HepG2 (cell line): Measurements from ENCODE around the gene PPP1CB. TPM values are rescaled to one million over a fixed set of nuclear protein-coding genes. Genes with fewer than 3 reads are reported as not detected.
A peak's percentile ranks its signal among the peaks of the same experiment; 100 is the strongest.

Experiments used
- FOSL1 ChIP-seq: sonication (generic); formaldehyde crosslinking; IDR thresholded peaks from 2 replicates; pipeline ENCODE4 v1.9.0; 2021; ENCODE audit warnings: missing genetic modification reagents, borderline replicate concordance
- HOXA3 ChIP-seq: sonication (generic); formaldehyde crosslinking; IDR thresholded peaks from 2 replicates; pipeline ENCODE4 v1.5.0; 2020; ENCODE audit warnings: missing genetic modification reagents
- KDM4B ChIP-seq: sonication (generic); formaldehyde crosslinking; IDR thresholded peaks from 2 replicates; pipeline ENCODE4 v1.4.0; 2020; ENCODE audit warnings: missing genetic modification reagents
- MATR3 ChIP-seq: sonication (generic); formaldehyde crosslinking; IDR thresholded peaks from 2 replicates; pipeline ENCODE4 v1.4.0; 2020; ENCODE audit warnings: missing genetic modification reagents
- MAZ ChIP-seq, 2 experiments: sonication (generic) in 1 of 2; formaldehyde crosslinking in 1 of 2; IDR thresholded peaks; 2 replicates each; pipeline versions ENCODE4 v1.5.0 to v1.6.1; 2012 to 2020; ENCODE audit warnings: low read depth in 2 of 2, mild to moderate bottlenecking in 2 of 2, borderline replicate concordance in 1 of 2, improper control_type of control experiment in 1 of 2, low read length in 1 of 2, missing genetic modification reagents in 1 of 2, moderate library complexity in 1 of 2
- NPAS2 ChIP-seq: sonication (generic); formaldehyde crosslinking; IDR thresholded peaks from 2 replicates; pipeline ENCODE4 v1.8.0; 2022; ENCODE audit warnings: mild to moderate bottlenecking, missing genetic modification reagents, borderline replicate concordance
- RELA ChIP-seq: sonication (generic); formaldehyde crosslinking; IDR thresholded peaks from 2 replicates; pipeline ENCODE4 v1.4.0; 2020; ENCODE audit warnings: missing genetic modification reagents
- SP5 ChIP-seq: IDR thresholded peaks from 2 replicates; pipeline ENCODE4 v1.6.1; 2016; ENCODE audit warnings: low read depth, borderline replicate concordance
- SRSF4 ChIP-seq: fragments of 200-400 bp; formaldehyde crosslinking; IDR thresholded peaks from one replicate; pipeline ENCODE4 v1.6.1; 2018; ENCODE audit warnings: mild to moderate bottlenecking, low read depth, low read length, moderate library complexity; ENCODE audit not compliant: poor library complexity, severe bottlenecking
- TEAD2 ChIP-seq: sonication (generic); formaldehyde crosslinking; IDR thresholded peaks from 2 replicates; pipeline ENCODE4 v1.9.0; 2021; ENCODE audit warnings: missing genetic modification reagents
- ZBTB1 ChIP-seq: sonication (generic); formaldehyde crosslinking; IDR thresholded peaks from 2 replicates; pipeline ENCODE4 v1.4.0; 2020; ENCODE audit warnings: missing genetic modification reagents, borderline replicate concordance
- ZFYVE20 ChIP-seq: sonication (generic); formaldehyde crosslinking; IDR thresholded peaks from 2 replicates; pipeline ENCODE4 v1.8.0; 2023; ENCODE audit warnings: low read depth, mild to moderate bottlenecking, moderate library complexity, missing genetic modification reagents, borderline replicate concordance
- ZNF256 ChIP-seq: sonication (generic); formaldehyde crosslinking; conservative IDR thresholded peaks from 2 replicates; pipeline ENCODE4 v1.4.0; 2020; ENCODE audit warnings: missing genetic modification reagents
- ZNF44 ChIP-seq: sonication (generic); formaldehyde crosslinking; IDR thresholded peaks from 2 replicates; pipeline ENCODE4 v1.5.1; 2020; ENCODE audit warnings: mild to moderate bottlenecking, missing genetic modification reagents
- ZNF713 ChIP-seq: sonication (generic); formaldehyde crosslinking; IDR thresholded peaks from 2 replicates; pipeline ENCODE4 v1.4.0; 2020; ENCODE audit warnings: mild to moderate bottlenecking, missing genetic modification reagents
- ZNF879 ChIP-seq: sonication (generic); formaldehyde crosslinking; IDR thresholded peaks from 2 replicates; pipeline ENCODE4 v1.8.1; 2023; ENCODE audit warnings: missing genetic modification reagents
- polyA plus RNA-seq, 8 experiments: library from polyadenylated mRNA; depleted of rRNA in 3 of 8; stranded (reverse) in 7 of 8; unstranded in 1 of 8; fragments of >200 nt; fragmentation: Illumina TruSeq in 4 of 8; extraction: Trizol in 4 of 8; gene quantifications; 2 replicates each; pipeline versions ENCODE4 v1.2.1 to v1.2.3, GENCODE V29; 2011 to 2016; ENCODE audit warnings: low read depth in 4 of 8, missing spikeins in 1 of 8, mixed read lengths in 1 of 8; ENCODE audit not compliant: insufficient read depth in 1 of 8
- total RNA-seq, 5 experiments: library from RNA; depleted of rRNA; stranded (reverse); fragments of >200 nt; fragmentation: Illumina TruSeq; extraction: Trizol; gene quantifications; 2 replicates each; pipeline ENCODE4 v1.2.3, GENCODE V29; 2016; ENCODE audit warnings: low read depth in 1 of 5
- TF ChIP-seq, protein P1 (sequence below): sonication (generic); formaldehyde crosslinking; IDR thresholded peaks from 2 replicates; pipeline ENCODE4 v1.8.0; 2022; ENCODE audit warnings: low read depth, missing genetic modification reagents
- TF ChIP-seq, protein P2 (sequence below): sonication (generic); formaldehyde crosslinking; IDR thresholded peaks from 2 replicates; pipeline ENCODE4 v1.4.0; 2020; ENCODE audit warnings: mild to moderate bottlenecking, missing genetic modification reagents
- TF ChIP-seq, protein P3 (sequence below): sonication (generic); formaldehyde crosslinking; conservative IDR thresholded peaks from 2 replicates; pipeline ENCODE4 v1.8.0; 2022; ENCODE audit warnings: missing genetic modification reagents
- TF ChIP-seq, protein P4 (sequence below): sonication (generic); formaldehyde crosslinking; IDR thresholded peaks from 2 replicates; pipeline ENCODE4 v1.4.0; 2020; ENCODE audit warnings: mild to moderate bottlenecking, low read depth, missing genetic modification reagents
- TF ChIP-seq, protein P5 (sequence below): IDR thresholded peaks from 2 replicates; pipeline ENCODE4 v1.6.1; 2016

The PPP1CB gene
- total and polyA plus RNA-seq, 2 of the 13 experiments (the other 11 are each of a cell fraction or from before 2014, with no cell fraction given), result 46.9 to 109 TPM

DNA sequence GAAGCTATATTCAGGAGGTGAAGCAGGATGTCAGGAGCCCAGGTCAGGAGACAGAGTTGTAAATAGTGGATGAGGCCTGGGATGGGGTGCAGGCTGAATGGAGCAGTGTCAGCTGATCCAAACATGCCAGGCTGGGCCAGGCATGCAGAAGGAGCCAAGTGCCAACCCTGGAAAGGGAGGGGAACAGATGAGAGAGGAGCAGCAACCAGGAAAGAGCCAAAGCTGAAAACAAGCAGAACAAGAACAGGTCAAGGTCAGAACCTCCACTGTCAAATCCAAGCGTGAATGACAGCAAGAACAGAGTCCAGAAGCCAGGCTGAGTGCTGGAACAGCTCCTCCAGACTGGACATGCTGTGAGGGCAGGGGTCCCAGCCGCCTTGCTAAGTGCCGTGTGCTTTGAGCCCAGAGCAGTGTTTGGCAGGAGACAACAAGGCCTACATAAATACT is 49.2 kb upstream of the PPP1CB start (continued):
- TF ChIP-seq ZFYVE20 (CRISPR knock-in tag) (no peak), ZBTB1 (CRISPR knock-in tag) (no peak), KDM4B (CRISPR knock-in tag) (no peak), HOXA3 (CRISPR knock-in tag) (peak; percentile 31; the same call in 1 of the 2 replicates), ZNF713 (CRISPR knock-in tag) (no peak), RELA (CRISPR knock-in tag) (no peak), SP5 (no peak), MAZ (IDR thresholded peaks at IDR 0.05; ENCODE audit: borderline replicate concordance, low read depth, low read length) (no peak), MAZ (CRISPR knock-in tag; IDR thresholded peaks at IDR 0.05; ENCODE audit: low read depth) (no peak), ZNF256 (CRISPR knock-in tag) (no peak), TEAD2 (no peak), FOSL1 (no peak), MATR3 (CRISPR knock-in tag) (no peak), ZNF44 (CRISPR knock-in tag) (no peak), ZNF879 (no peak), NPAS2 (CRISPR knock-in tag) (no peak), SRSF4 (no peak)
- TF ChIP-seq, protein P1, sequence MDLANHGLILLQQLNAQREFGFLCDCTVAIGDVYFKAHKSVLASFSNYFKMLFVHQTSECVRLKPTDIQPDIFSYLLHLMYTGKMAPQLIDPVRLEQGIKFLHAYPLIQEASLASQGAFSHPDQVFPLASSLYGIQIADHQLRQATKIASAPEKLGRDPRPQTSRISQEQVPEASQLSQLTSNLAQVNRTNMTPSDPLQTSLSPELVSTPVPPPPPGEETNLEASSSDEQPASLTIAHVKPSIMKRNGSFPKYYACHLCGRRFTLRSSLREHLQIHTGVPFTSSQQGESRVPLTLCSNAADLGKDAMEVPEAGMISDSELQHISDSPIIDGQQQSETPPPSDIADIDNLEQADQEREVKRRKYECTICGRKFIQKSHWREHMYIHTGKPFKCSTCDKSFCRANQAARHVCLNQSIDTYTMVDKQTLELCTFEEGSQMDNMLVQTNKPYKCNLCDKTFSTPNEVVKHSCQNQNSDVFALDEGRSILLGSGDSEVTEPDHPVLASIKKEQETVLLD (CRISPR knock-in tag), result no peak
- TF ChIP-seq, protein P2, sequence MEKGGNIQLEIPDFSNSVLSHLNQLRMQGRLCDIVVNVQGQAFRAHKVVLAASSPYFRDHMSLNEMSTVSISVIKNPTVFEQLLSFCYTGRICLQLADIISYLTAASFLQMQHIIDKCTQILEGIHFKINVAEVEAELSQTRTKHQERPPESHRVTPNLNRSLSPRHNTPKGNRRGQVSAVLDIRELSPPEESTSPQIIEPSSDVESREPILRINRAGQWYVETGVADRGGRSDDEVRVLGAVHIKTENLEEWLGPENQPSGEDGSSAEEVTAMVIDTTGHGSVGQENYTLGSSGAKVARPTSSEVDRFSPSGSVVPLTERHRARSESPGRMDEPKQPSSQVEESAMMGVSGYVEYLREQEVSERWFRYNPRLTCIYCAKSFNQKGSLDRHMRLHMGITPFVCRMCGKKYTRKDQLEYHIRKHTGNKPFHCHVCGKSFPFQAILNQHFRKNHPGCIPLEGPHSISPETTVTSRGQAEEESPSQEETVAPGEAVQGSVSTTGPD (CRISPR knock-in tag), result no peak
- TF ChIP-seq, protein P3, sequence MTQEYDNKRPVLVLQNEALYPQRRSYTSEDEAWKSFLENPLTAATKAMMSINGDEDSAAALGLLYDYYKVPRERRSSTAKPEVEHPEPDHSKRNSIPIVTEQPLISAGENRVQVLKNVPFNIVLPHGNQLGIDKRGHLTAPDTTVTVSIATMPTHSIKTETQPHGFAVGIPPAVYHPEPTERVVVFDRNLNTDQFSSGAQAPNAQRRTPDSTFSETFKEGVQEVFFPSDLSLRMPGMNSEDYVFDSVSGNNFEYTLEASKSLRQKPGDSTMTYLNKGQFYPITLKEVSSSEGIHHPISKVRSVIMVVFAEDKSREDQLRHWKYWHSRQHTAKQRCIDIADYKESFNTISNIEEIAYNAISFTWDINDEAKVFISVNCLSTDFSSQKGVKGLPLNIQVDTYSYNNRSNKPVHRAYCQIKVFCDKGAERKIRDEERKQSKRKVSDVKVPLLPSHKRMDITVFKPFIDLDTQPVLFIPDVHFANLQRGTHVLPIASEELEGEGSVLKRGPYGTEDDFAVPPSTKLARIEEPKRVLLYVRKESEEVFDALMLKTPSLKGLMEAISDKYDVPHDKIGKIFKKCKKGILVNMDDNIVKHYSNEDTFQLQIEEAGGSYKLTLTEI (CRISPR knock-in tag), result no peak
- TF ChIP-seq, protein P4, sequence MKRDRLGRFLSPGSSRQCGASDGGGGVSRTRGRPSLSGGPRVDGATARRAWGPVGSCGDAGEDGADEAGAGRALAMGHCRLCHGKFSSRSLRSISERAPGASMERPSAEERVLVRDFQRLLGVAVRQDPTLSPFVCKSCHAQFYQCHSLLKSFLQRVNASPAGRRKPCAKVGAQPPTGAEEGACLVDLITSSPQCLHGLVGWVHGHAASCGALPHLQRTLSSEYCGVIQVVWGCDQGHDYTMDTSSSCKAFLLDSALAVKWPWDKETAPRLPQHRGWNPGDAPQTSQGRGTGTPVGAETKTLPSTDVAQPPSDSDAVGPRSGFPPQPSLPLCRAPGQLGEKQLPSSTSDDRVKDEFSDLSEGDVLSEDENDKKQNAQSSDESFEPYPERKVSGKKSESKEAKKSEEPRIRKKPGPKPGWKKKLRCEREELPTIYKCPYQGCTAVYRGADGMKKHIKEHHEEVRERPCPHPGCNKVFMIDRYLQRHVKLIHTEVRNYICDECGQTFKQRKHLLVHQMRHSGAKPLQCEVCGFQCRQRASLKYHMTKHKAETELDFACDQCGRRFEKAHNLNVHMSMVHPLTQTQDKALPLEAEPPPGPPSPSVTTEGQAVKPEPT (CRISPR knock-in tag), result no peak
- TF ChIP-seq, protein P5, sequence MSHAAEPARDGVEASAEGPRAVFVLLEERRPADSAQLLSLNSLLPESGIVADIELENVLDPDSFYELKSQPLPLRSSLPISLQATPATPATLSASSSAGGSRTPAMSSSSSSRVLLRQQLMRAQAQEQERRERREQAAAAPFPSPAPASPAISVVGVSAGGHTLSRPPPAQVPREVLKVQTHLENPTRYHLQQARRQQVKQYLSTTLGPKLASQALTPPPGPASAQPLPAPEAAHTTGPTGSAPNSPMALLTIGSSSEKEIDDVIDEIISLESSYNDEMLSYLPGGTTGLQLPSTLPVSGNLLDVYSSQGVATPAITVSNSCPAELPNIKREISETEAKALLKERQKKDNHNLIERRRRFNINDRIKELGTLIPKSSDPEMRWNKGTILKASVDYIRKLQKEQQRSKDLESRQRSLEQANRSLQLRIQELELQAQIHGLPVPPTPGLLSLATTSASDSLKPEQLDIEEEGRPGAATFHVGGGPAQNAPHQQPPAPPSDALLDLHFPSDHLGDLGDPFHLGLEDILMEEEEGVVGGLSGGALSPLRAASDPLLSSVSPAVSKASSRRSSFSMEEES (CRISPR knock-in tag), result no peak
